H1 (cell line): ENCODE results near the gene BNC2. TPM values are rescaled to one million over a fixed set of nuclear protein-coding genes. Genes with fewer than 3 reads are reported as not detected.

ENCODE experiments used
- CTCF ChIA-PET: fragments of 300-600 bp; sonication (Branson Sonifier 250); formaldehyde crosslinking; loops from one replicate; lab custom pipeline; 2021; ENCODE audit not compliant: partially characterized antibody; lab: Charles Lee
- POLR2A ChIA-PET: fragments of 300-600 bp; sonication (Branson Sonifier 250); formaldehyde crosslinking; loops from one replicate; lab custom pipeline; 2021; ENCODE audit warnings: inconsistent platforms; ENCODE audit not compliant: partially characterized antibody; lab: Charles Lee
- DNase-seq, 2 experiments: peaks; one replicate each; pipeline versions ENCODE4 v3.0.0 to v3.0.0-alpha.2; 2010 to 2022; ENCODE audit warnings: low spot score in 2 of 2, low read depth in 1 of 2, mixed read lengths in 1 of 2
- FAIRE-seq: peaks from 2 replicates; lab custom pipeline; 2011; peaks lifted over from hg19 to GRCh38; lab: Jason Lieb, UNC
- H2AFZ ChIP-seq: 2 replicates; pipeline ENCODE4 v1.8.1; 2012; ENCODE audit warnings: low read length, inconsistent platforms
- H2AK5ac ChIP-seq: 2 replicates; pipeline ENCODE4 v1.6.1; 2013; ENCODE audit warnings: low read depth, low read length
- H2BK120ac ChIP-seq: replicated peaks from 2 replicates; pipeline ENCODE3; 2013; ENCODE audit warnings: low read depth, low read length, inconsistent platforms
- H2BK12ac ChIP-seq: 2 replicates; pipeline ENCODE4 v1.6.1; 2013; ENCODE audit warnings: low read depth, low read length
- H2BK15ac ChIP-seq: 2 replicates; pipeline ENCODE4 v1.6.1; 2013; ENCODE audit warnings: low read length
- H2BK20ac ChIP-seq: 2 replicates; pipeline ENCODE4 v1.6.1; 2013; ENCODE audit warnings: low read length
- H2BK5ac ChIP-seq: 2 replicates; pipeline ENCODE4 v1.6.1; 2013; ENCODE audit warnings: low read depth, low read length
- H3K14ac ChIP-seq: 2 replicates; pipeline ENCODE4 v1.6.1; 2013; ENCODE audit warnings: inconsistent platforms; ENCODE audit not compliant: insufficient read length
- H3K18ac ChIP-seq: 2 replicates; pipeline ENCODE4 v1.6.1; 2013; ENCODE audit warnings: low read length; ENCODE audit errors: extremely low read depth
- H3K23ac ChIP-seq: 2 replicates; pipeline ENCODE4 v1.6.1; 2013; ENCODE audit warnings: inconsistent platforms; ENCODE audit not compliant: insufficient read length
- H3K23me2 ChIP-seq: 2 replicates; pipeline ENCODE4 v1.6.1; 2013; ENCODE audit warnings: low read depth, low read length
- H3K27ac ChIP-seq: 2 replicates; pipeline ENCODE4 v1.6.1; 2011; ENCODE audit warnings: low read depth, low read length, inconsistent platforms
- H3K27me3 ChIP-seq, 4 experiments: replicated peaks in 1 of 4; 1 replicate in 1 of 4; 2 replicates in 3 of 4; pipeline versions ENCODE4 v1.6.1 to v1.8.1; 2011 to 2013; ENCODE audit warnings: low read length in 3 of 4, mild to moderate bottlenecking in 3 of 4, inconsistent platforms in 2 of 4, mixed read lengths in 2 of 4, moderate library complexity in 1 of 4; ENCODE audit not compliant: control insufficient read depth in 3 of 4, insufficient read depth in 3 of 4; ENCODE audit errors: extremely low read depth in 1 of 4
- H3K36me3 ChIP-seq, 4 experiments: 2 replicates each; pipeline versions ENCODE4 v1.6.1 to v1.8.1; 2011 to 2013; ENCODE audit warnings: mild to moderate bottlenecking in 4 of 4, low read length in 3 of 4, moderate library complexity in 2 of 4, control low read depth in 1 of 4, inconsistent platforms in 1 of 4; ENCODE audit not compliant: insufficient read depth in 4 of 4, control insufficient read depth in 2 of 4
- H3K4ac ChIP-seq: replicated peaks from 2 replicates; pipeline ENCODE3; 2013; ENCODE audit warnings: low read length, low read depth, mixed read lengths, inconsistent platforms; ENCODE audit not compliant: insufficient read length
- H3K4me1 ChIP-seq, 4 experiments: replicated peaks in 1 of 4; 1 replicate in 1 of 4; 2 replicates in 3 of 4; pipeline versions ENCODE4 v1.6.1 to v1.8.1; 2011 to 2013; ENCODE audit warnings: low read length in 3 of 4, inconsistent platforms in 2 of 4, mixed read lengths in 1 of 4; ENCODE audit not compliant: insufficient read depth in 4 of 4, control insufficient read depth in 3 of 4
- H3K4me2 ChIP-seq, 2 experiments: 2 replicates each; pipeline versions ENCODE4 v1.6.1 to v1.8.1; 2011 to 2013; ENCODE audit warnings: low read depth in 2 of 2, low read length in 2 of 2, control low read depth in 1 of 2, inconsistent platforms in 1 of 2, mild to moderate bottlenecking in 1 of 2; ENCODE audit not compliant: insufficient read depth in 1 of 2
- H3K4me3 ChIP-seq, 4 experiments: fragments of 200-600, 300-600 bp in 1 of 4; sonication (generic), shearing (Covaris generic), sonication (Bioruptor Twin) in 1 of 4; 2 replicates each; pipeline versions ENCODE4 v1.5.1 to v1.8.1; 2011 to 2016; ENCODE audit warnings: low read length in 4 of 4, low read depth in 3 of 4, control low read depth in 2 of 4, inconsistent platforms in 2 of 4, mild to moderate bottlenecking in 2 of 4, mixed read lengths in 1 of 4, moderate library complexity in 1 of 4; ENCODE audit not compliant: insufficient read depth in 2 of 4; ENCODE audit errors: extremely low read depth in 1 of 4
- H3K56ac ChIP-seq: replicated peaks from 2 replicates; pipeline ENCODE3; 2013; ENCODE audit warnings: low read depth, mild to moderate bottlenecking, mixed read lengths, low read length, inconsistent platforms; ENCODE audit not compliant: insufficient read length
- H3K79me1 ChIP-seq: 2 replicates; pipeline ENCODE4 v1.6.1; 2013; ENCODE audit warnings: low read depth, low read length, control low read depth
- H3K79me2 ChIP-seq, 2 experiments: 2 replicates each; pipeline versions ENCODE4 v1.6.1 to v1.8.1; 2012 to 2013; ENCODE audit warnings: low read length in 2 of 2, mild to moderate bottlenecking in 2 of 2, inconsistent platforms in 1 of 2; ENCODE audit not compliant: insufficient read depth in 2 of 2, control insufficient read depth in 1 of 2
- H3K9ac ChIP-seq, 4 experiments: replicated peaks in 1 of 4; 1 replicate in 1 of 4; 2 replicates in 3 of 4; pipeline versions ENCODE4 v1.6.1 to v1.8.1; 2011 to 2013; ENCODE audit warnings: low read depth in 3 of 4, low read length in 3 of 4, control low read depth in 2 of 4, mild to moderate bottlenecking in 2 of 4, moderate library complexity in 2 of 4, inconsistent platforms in 1 of 4; ENCODE audit errors: extremely low read depth in 1 of 4
- H3K9me3 ChIP-seq, 2 experiments: 2 replicates each; pipeline versions ENCODE4 v1.6.1 to v1.8.1; 2012 to 2013; ENCODE audit warnings: mild to moderate bottlenecking in 2 of 2, moderate library complexity in 2 of 2, control low read depth in 1 of 2, inconsistent platforms in 1 of 2, low read depth in 1 of 2, low read length in 1 of 2, mixed read lengths in 1 of 2; ENCODE audit not compliant: insufficient read depth in 2 of 2
- H4K20me1 ChIP-seq, 2 experiments: replicated peaks in 1 of 2; 2 replicates each; pipeline versions ENCODE3 to v1.8.1; 2011 to 2013; ENCODE audit warnings: inconsistent platforms in 2 of 2, low read length in 2 of 2, mild to moderate bottlenecking in 1 of 2; ENCODE audit not compliant: insufficient read depth in 2 of 2, control insufficient read depth in 1 of 2
- H4K5ac ChIP-seq: 2 replicates; pipeline ENCODE4 v1.6.1; 2013; ENCODE audit warnings: low read length, low read depth, mixed read lengths, inconsistent platforms; ENCODE audit not compliant: insufficient read length
- H4K8ac ChIP-seq: 2 replicates; pipeline ENCODE4 v1.8.0; 2013; ENCODE audit warnings: mild to moderate bottlenecking, moderate library complexity, low read length, inconsistent platforms; ENCODE audit not compliant: insufficient read depth; ENCODE audit errors: extremely low read depth
- H4K91ac ChIP-seq: replicated peaks from 2 replicates; pipeline ENCODE3; 2013; ENCODE audit warnings: low read length, mixed read lengths, inconsistent platforms; ENCODE audit not compliant: insufficient read length
- ASH2L ChIP-seq: fragments of 200-600, 300-600 bp; sonication (generic); IDR thresholded peaks from one replicate; pipeline ENCODE4 v1.7.1; 2017; ENCODE audit warnings: low read length
- PHF8 ChIP-seq: fragments of 200-600 bp; sonication (generic); conservative IDR thresholded peaks from 2 replicates; pipeline ENCODE4 v1.7.1; 2012; ENCODE audit warnings: low read depth, mild to moderate bottlenecking, inconsistent platforms, low read length, moderate library complexity
- RBBP5 ChIP-seq: IDR thresholded peaks from 2 replicates; pipeline ENCODE4 v1.7.1; 2012; ENCODE audit warnings: low read depth, mild to moderate bottlenecking, inconsistent platforms, low read length, moderate library complexity, borderline replicate concordance
- RFX5 ChIP-seq: IDR thresholded peaks from 2 replicates; pipeline ENCODE4 v1.6.1; 2011; ENCODE audit warnings: low read depth, low read length, improper control_type of control experiment, borderline replicate concordance
- ZNF274 ChIP-seq: IDR thresholded peaks from 2 replicates; pipeline ENCODE4 v1.7.0; 2012; ENCODE audit warnings: low read length, borderline replicate concordance; ENCODE audit errors: extremely low read depth
- WGBS, 2 experiments: shearing (Covaris generic) in 1 of 2; methylation state at CpG; one replicate each; pipeline versions ENCODE4 v1.1.6 to v1.1.7; 2013 to 2015; ENCODE audit warnings: low lambda C conversion rate in 2 of 2, mixed read lengths in 2 of 2, inconsistent platforms in 1 of 2, low coverage in 1 of 2, missing lambda C conversion rate in 1 of 2; ENCODE audit not compliant: insufficient replicate concordance in 2 of 2, insufficient coverage in 1 of 2, insufficient read length in 1 of 2; ENCODE audit errors: extremely low coverage in 1 of 2, missing lambda C conversion rate in 1 of 2; 5-methylcytosine and 5-hydroxymethylcytosine counted together
- polyA plus RNA-seq, 7 experiments: library from polyadenylated mRNA; depleted of rRNA in 3 of 7; stranded (reverse) in 5 of 7; unstranded in 2 of 7; fragments of >200 nt in 5 of 7; fragments of 200-250 nt in 2 of 7; gene quantifications; 1 replicate in 5 of 7; 2 replicates in 1 of 7; 4 replicates in 1 of 7; pipeline versions ENCODE4 v1.2.1 to v1.2.3, GENCODE V29; 2011 to 2013; ENCODE audit warnings: missing spikeins in 2 of 7, mixed read lengths in 2 of 7
- total RNA-seq: library from RNA; stranded (reverse); fragmentation: NEBNext Ultra II Directional; extraction: Animal tissue kit (Norgen Biotek cat#: 25700); gene quantifications from 2 replicates; pipeline ENCODE4 v1.2.1, GENCODE V29; 2021

Gene BNC2
- total and polyA plus RNA-seq, 2 of the 8 experiments (the other 6 are each of a cell fraction or from before 2014, with no cell fraction given), result 16.0 to 26.8 TPM

DNA sequence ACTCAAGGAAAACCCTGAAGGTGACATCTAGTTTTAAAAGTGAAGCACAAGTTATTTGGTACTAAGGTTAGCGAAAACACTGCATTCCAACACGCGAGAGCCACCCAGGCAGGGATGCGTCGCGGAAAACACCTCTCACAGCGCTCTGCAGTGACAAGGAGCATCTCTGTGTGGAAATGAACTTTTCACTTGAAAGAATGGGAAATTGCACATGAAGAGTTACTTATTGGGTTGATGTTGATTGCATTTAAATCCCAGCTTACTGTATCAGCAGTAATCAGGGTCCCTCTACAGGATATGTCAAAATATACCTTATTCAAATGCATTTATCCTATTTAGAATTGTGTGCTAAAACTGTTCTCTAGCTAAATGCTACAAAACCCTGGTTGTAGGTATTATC lies 144.4 kb downstream of the BNC2 start:
- Histone ChIP-seq H2BK5ac (no peak overlapping the region), H3K36me3 (no peaks in the 10 kb centered on the region), H3K4me1 (peaks cover 10 to 27% (median 22%) of the 10 kb centered on the region in 4 experiments; a peak in 6 of 7 replicates), H3K27me3 (no peaks in the 10 kb centered on the region), H3K14ac (no peak overlapping the region), H2BK20ac (peak overlapping the region; percentile 40; the same call in 1 of the 2 replicates), H4K20me1 (no peaks in the 10 kb centered on the region), H2AFZ (no peak overlapping the region), H2BK120ac (no peak overlapping the region), H3K4ac (peak overlapping the region; percentile 80), H3K79me1 (no peaks in the 10 kb centered on the region), H4K8ac (no peak overlapping the region), H3K56ac (no peak overlapping the region), H3K23me2 (peaks cover 3% of the 10 kb centered on the region), H3K79me2 (peaks cover 0 to 52% of the 10 kb centered on the region in 2 experiments; a peak in 3 of 4 replicates), H4K91ac (peak overlapping the region; percentile 88), H3K27ac (no peak overlapping the region), H3K4me3 (peak overlapping the region; percentile 7 to 80 (median 38); a peak in 4 of 8 replicates), H3K23ac (no peak overlapping the region), H2AK5ac (no peak overlapping the region), H3K9me3 (no peaks in the 10 kb centered on the region), H3K9ac (no peak overlapping the region), H4K5ac (peak overlapping the region; percentile 62), H2BK12ac (no peak overlapping the region; the same call in 1 of the 2 replicates), H3K18ac (peak overlapping the region; percentile 11; the same call in 1 of the 2 replicates), H3K4me2 (peak overlapping the region; percentile 59 to 70), H2BK15ac (no peak overlapping the region)
- POLR2A ChIA-PET, result interaction anchor here (0.7 to 1.0 kb wide), 3 partner anchors 9 to 42 kb away, joined by 3 to 4 read pairs (median 3); no protein-coding TSS in a partner anchor
- 19% methylated on average over 7 of the region's 7 CpGs; no CpG with 5 or more reads in 1 of the 2 experiments for WGBS, 2 experiments
- peak; percentile 86 for FAIRE-seq
- CTCF ChIA-PET, result interaction anchor here (0.6 to 1.4 kb wide), 3 partner anchors 55 to 137 kb away, joined by 3 to 4 read pairs (median 3); no protein-coding TSS in a partner anchor
- no peak for DNase-seq
- TF ChIP-seq PHF8 (no peak), RFX5 (no peak), RBBP5 (no peak), ASH2L (no peak), ZNF274 (no peak)
